H1 (cell line): Measurements from ENCODE around the gene SGMS1. TPM values are rescaled to one million over a fixed set of nuclear protein-coding genes. Genes with fewer than 3 reads are reported as not detected.

Experiments used
- CTCF ChIA-PET: fragments of 300-600 bp; sonication (Branson Sonifier 250); formaldehyde crosslinking; loops from one replicate; lab custom pipeline; 2021; ENCODE audit not compliant: partially characterized antibody; lab: Charles Lee
- POLR2A ChIA-PET: fragments of 300-600 bp; sonication (Branson Sonifier 250); formaldehyde crosslinking; loops from one replicate; lab custom pipeline; 2021; ENCODE audit warnings: inconsistent platforms; ENCODE audit not compliant: partially characterized antibody; lab: Charles Lee
- DNase-seq, 2 experiments: peaks; one replicate each; pipeline versions ENCODE4 v3.0.0 to v3.0.0-alpha.2; 2010 to 2022; ENCODE audit warnings: low spot score in 2 of 2, low read depth in 1 of 2, mixed read lengths in 1 of 2
- FAIRE-seq: peaks from 2 replicates; lab custom pipeline; 2011; peaks lifted over from hg19 to GRCh38; lab: Jason Lieb, UNC
- H2AFZ ChIP-seq: 2 replicates; pipeline ENCODE4 v1.8.1; 2012; ENCODE audit warnings: low read length, inconsistent platforms
- H2AK5ac ChIP-seq: 2 replicates; pipeline ENCODE4 v1.6.1; 2013; ENCODE audit warnings: low read depth, low read length
- H2BK120ac ChIP-seq: replicated peaks from 2 replicates; pipeline ENCODE3; 2013; ENCODE audit warnings: low read depth, low read length, inconsistent platforms
- H2BK12ac ChIP-seq: 2 replicates; pipeline ENCODE4 v1.6.1; 2013; ENCODE audit warnings: low read depth, low read length
- H2BK15ac ChIP-seq: 2 replicates; pipeline ENCODE4 v1.6.1; 2013; ENCODE audit warnings: low read length
- H2BK20ac ChIP-seq: 2 replicates; pipeline ENCODE4 v1.6.1; 2013; ENCODE audit warnings: low read length
- H2BK5ac ChIP-seq: 2 replicates; pipeline ENCODE4 v1.6.1; 2013; ENCODE audit warnings: low read depth, low read length
- H3K14ac ChIP-seq: 2 replicates; pipeline ENCODE4 v1.6.1; 2013; ENCODE audit warnings: inconsistent platforms; ENCODE audit not compliant: insufficient read length
- H3K18ac ChIP-seq: 2 replicates; pipeline ENCODE4 v1.6.1; 2013; ENCODE audit warnings: low read length; ENCODE audit errors: extremely low read depth
- H3K23ac ChIP-seq: 2 replicates; pipeline ENCODE4 v1.6.1; 2013; ENCODE audit warnings: inconsistent platforms; ENCODE audit not compliant: insufficient read length
- H3K23me2 ChIP-seq: 2 replicates; pipeline ENCODE4 v1.6.1; 2013; ENCODE audit warnings: low read depth, low read length
- H3K27ac ChIP-seq: 2 replicates; pipeline ENCODE4 v1.6.1; 2011; ENCODE audit warnings: low read depth, low read length, inconsistent platforms
- H3K27me3 ChIP-seq, 4 experiments: replicated peaks in 1 of 4; 1 replicate in 1 of 4; 2 replicates in 3 of 4; pipeline versions ENCODE4 v1.6.1 to v1.8.1; 2011 to 2013; ENCODE audit warnings: low read length in 3 of 4, mild to moderate bottlenecking in 3 of 4, inconsistent platforms in 2 of 4, mixed read lengths in 2 of 4, moderate library complexity in 1 of 4; ENCODE audit not compliant: control insufficient read depth in 3 of 4, insufficient read depth in 3 of 4; ENCODE audit errors: extremely low read depth in 1 of 4
- H3K36me3 ChIP-seq, 4 experiments: 2 replicates each; pipeline versions ENCODE4 v1.6.1 to v1.8.1; 2011 to 2013; ENCODE audit warnings: mild to moderate bottlenecking in 4 of 4, low read length in 3 of 4, moderate library complexity in 2 of 4, control low read depth in 1 of 4, inconsistent platforms in 1 of 4; ENCODE audit not compliant: insufficient read depth in 4 of 4, control insufficient read depth in 2 of 4
- H3K4ac ChIP-seq: replicated peaks from 2 replicates; pipeline ENCODE3; 2013; ENCODE audit warnings: low read length, low read depth, mixed read lengths, inconsistent platforms; ENCODE audit not compliant: insufficient read length
- H3K4me1 ChIP-seq, 4 experiments: replicated peaks in 1 of 4; 1 replicate in 1 of 4; 2 replicates in 3 of 4; pipeline versions ENCODE4 v1.6.1 to v1.8.1; 2011 to 2013; ENCODE audit warnings: low read length in 3 of 4, inconsistent platforms in 2 of 4, mixed read lengths in 1 of 4; ENCODE audit not compliant: insufficient read depth in 4 of 4, control insufficient read depth in 3 of 4
- H3K4me2 ChIP-seq, 2 experiments: 2 replicates each; pipeline versions ENCODE4 v1.6.1 to v1.8.1; 2011 to 2013; ENCODE audit warnings: low read depth in 2 of 2, low read length in 2 of 2, control low read depth in 1 of 2, inconsistent platforms in 1 of 2, mild to moderate bottlenecking in 1 of 2; ENCODE audit not compliant: insufficient read depth in 1 of 2
- H3K4me3 ChIP-seq, 4 experiments: fragments of 200-600, 300-600 bp in 1 of 4; sonication (generic), shearing (Covaris generic), sonication (Bioruptor Twin) in 1 of 4; 2 replicates each; pipeline versions ENCODE4 v1.5.1 to v1.8.1; 2011 to 2016; ENCODE audit warnings: low read length in 4 of 4, low read depth in 3 of 4, control low read depth in 2 of 4, inconsistent platforms in 2 of 4, mild to moderate bottlenecking in 2 of 4, mixed read lengths in 1 of 4, moderate library complexity in 1 of 4; ENCODE audit not compliant: insufficient read depth in 2 of 4; ENCODE audit errors: extremely low read depth in 1 of 4
- H3K56ac ChIP-seq: replicated peaks from 2 replicates; pipeline ENCODE3; 2013; ENCODE audit warnings: low read depth, mild to moderate bottlenecking, mixed read lengths, low read length, inconsistent platforms; ENCODE audit not compliant: insufficient read length
- H3K79me1 ChIP-seq: 2 replicates; pipeline ENCODE4 v1.6.1; 2013; ENCODE audit warnings: low read depth, low read length, control low read depth
- H3K79me2 ChIP-seq, 2 experiments: 2 replicates each; pipeline versions ENCODE4 v1.6.1 to v1.8.1; 2012 to 2013; ENCODE audit warnings: low read length in 2 of 2, mild to moderate bottlenecking in 2 of 2, inconsistent platforms in 1 of 2; ENCODE audit not compliant: insufficient read depth in 2 of 2, control insufficient read depth in 1 of 2
- H3K9ac ChIP-seq, 4 experiments: replicated peaks in 1 of 4; 1 replicate in 1 of 4; 2 replicates in 3 of 4; pipeline versions ENCODE4 v1.6.1 to v1.8.1; 2011 to 2013; ENCODE audit warnings: low read depth in 3 of 4, low read length in 3 of 4, control low read depth in 2 of 4, mild to moderate bottlenecking in 2 of 4, moderate library complexity in 2 of 4, inconsistent platforms in 1 of 4; ENCODE audit errors: extremely low read depth in 1 of 4
- H3K9me3 ChIP-seq, 2 experiments: 2 replicates each; pipeline versions ENCODE4 v1.6.1 to v1.8.1; 2012 to 2013; ENCODE audit warnings: mild to moderate bottlenecking in 2 of 2, moderate library complexity in 2 of 2, control low read depth in 1 of 2, inconsistent platforms in 1 of 2, low read depth in 1 of 2, low read length in 1 of 2, mixed read lengths in 1 of 2; ENCODE audit not compliant: insufficient read depth in 2 of 2
- H4K20me1 ChIP-seq, 2 experiments: replicated peaks in 1 of 2; 2 replicates each; pipeline versions ENCODE3 to v1.8.1; 2011 to 2013; ENCODE audit warnings: inconsistent platforms in 2 of 2, low read length in 2 of 2, mild to moderate bottlenecking in 1 of 2; ENCODE audit not compliant: insufficient read depth in 2 of 2, control insufficient read depth in 1 of 2
- H4K5ac ChIP-seq: 2 replicates; pipeline ENCODE4 v1.6.1; 2013; ENCODE audit warnings: low read length, low read depth, mixed read lengths, inconsistent platforms; ENCODE audit not compliant: insufficient read length
- H4K8ac ChIP-seq: 2 replicates; pipeline ENCODE4 v1.8.0; 2013; ENCODE audit warnings: mild to moderate bottlenecking, moderate library complexity, low read length, inconsistent platforms; ENCODE audit not compliant: insufficient read depth; ENCODE audit errors: extremely low read depth
- H4K91ac ChIP-seq: replicated peaks from 2 replicates; pipeline ENCODE3; 2013; ENCODE audit warnings: low read length, mixed read lengths, inconsistent platforms; ENCODE audit not compliant: insufficient read length
- KDM4A ChIP-seq: IDR thresholded peaks from one replicate; pipeline ENCODE4 v1.7.1; 2012; ENCODE audit warnings: low read depth, mild to moderate bottlenecking, moderate library complexity, low read length, inconsistent platforms; ENCODE audit not compliant: severe bottlenecking
- WGBS, 2 experiments: shearing (Covaris generic) in 1 of 2; methylation state at CpG; one replicate each; pipeline versions ENCODE4 v1.1.6 to v1.1.7; 2013 to 2015; ENCODE audit warnings: low lambda C conversion rate in 2 of 2, mixed read lengths in 2 of 2, inconsistent platforms in 1 of 2, low coverage in 1 of 2, missing lambda C conversion rate in 1 of 2; ENCODE audit not compliant: insufficient replicate concordance in 2 of 2, insufficient coverage in 1 of 2, insufficient read length in 1 of 2; ENCODE audit errors: extremely low coverage in 1 of 2, missing lambda C conversion rate in 1 of 2; 5-methylcytosine and 5-hydroxymethylcytosine counted together
- polyA plus RNA-seq, 7 experiments: library from polyadenylated mRNA; depleted of rRNA in 3 of 7; stranded (reverse) in 5 of 7; unstranded in 2 of 7; fragments of >200 nt in 5 of 7; fragments of 200-250 nt in 2 of 7; gene quantifications; 1 replicate in 5 of 7; 2 replicates in 1 of 7; 4 replicates in 1 of 7; pipeline versions ENCODE4 v1.2.1 to v1.2.3, GENCODE V29; 2011 to 2013; ENCODE audit warnings: missing spikeins in 2 of 7, mixed read lengths in 2 of 7
- total RNA-seq: library from RNA; stranded (reverse); fragmentation: NEBNext Ultra II Directional; extraction: Animal tissue kit (Norgen Biotek cat#: 25700); gene quantifications from 2 replicates; pipeline ENCODE4 v1.2.1, GENCODE V29; 2021

SGMS1 gene
- total and polyA plus RNA-seq, 2 of the 8 experiments (the other 6 are each of a cell fraction or from before 2014, with no cell fraction given) = 6.0 to 15.6 TPM

DNA sequence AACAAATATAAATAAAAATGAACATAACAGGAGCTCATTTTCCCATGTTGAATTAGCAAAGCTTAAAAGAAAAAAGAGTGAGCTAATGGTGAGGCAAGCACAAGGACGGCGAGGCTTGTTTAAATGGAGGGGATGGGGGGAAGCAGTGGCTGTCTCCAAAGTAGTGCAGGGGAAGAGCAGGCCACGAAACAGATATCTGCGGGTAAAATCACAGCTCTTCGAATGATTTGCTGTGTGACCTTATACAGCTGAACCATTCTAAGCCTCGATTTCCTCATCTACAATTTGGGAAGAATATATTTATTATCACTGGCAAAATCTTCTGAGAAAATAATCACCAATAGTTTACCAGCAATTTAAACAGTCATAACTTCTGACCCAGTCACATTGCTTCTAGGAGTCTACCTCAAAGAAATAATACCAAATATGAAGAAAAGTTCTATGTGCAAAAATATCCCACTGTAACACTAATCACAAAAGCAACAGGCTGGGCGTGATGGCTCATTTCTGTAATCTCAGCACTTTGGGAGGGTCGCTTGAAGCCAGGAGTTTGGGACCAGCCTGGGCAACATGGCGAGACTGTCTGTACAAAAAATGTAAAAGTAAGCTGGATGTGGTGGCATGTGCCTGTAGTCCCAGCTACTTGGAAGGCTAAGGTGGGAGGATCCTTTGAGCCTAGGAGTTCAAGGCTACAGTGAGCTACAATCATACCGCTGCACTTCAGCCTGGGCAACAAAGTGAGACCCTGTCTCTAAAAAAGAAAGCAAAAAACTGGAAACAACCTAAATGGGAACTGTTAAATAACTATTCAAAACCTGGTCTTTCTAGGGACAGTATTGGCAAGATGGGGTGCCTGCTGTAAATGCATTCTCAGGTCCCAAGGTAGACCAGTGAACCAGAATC lies 309.3 kb downstream of the SGMS1 start:
- Histone ChIP-seq H3K23ac (no peak overlapping the region), H3K79me1 (no peaks in the 10 kb centered on the region), H3K4me3 (no peak overlapping the region), H3K36me3 (peaks cover 0 to 1% (median 0%) of the 10 kb centered on the region in 4 experiments; a peak in 1 of 8 replicates), H3K9ac (no peak overlapping the region), H2AK5ac (no peak overlapping the region), H2AFZ (no peak overlapping the region), H3K56ac (no peak overlapping the region), H3K79me2 (no peaks in the 10 kb centered on the region), H2BK5ac (no peak overlapping the region), H3K14ac (no peak overlapping the region), H3K4me1 (no peaks in the 10 kb centered on the region), H4K8ac (no peak overlapping the region), H3K27me3 (no peaks in the 10 kb centered on the region), H2BK20ac (no peak overlapping the region), H2BK120ac (no peak overlapping the region), H3K18ac (no peak overlapping the region), H3K4ac (no peak overlapping the region), H4K20me1 (no peaks in the 10 kb centered on the region), H4K91ac (no peak overlapping the region), H2BK12ac (no peak overlapping the region), H3K27ac (no peak overlapping the region), H3K23me2 (no peaks in the 10 kb centered on the region), H3K9me3 (no peaks in the 10 kb centered on the region), H3K4me2 (no peak overlapping the region), H2BK15ac (no peak overlapping the region), H4K5ac (no peak overlapping the region)
- ChIA-PET POLR2A (no interaction called here), CTCF (interaction anchor here (0.6 to 2.1 kb wide), 8 partner anchors 9 to 156 kb away, joined by 3 to 7 read pairs (median 3); no protein-coding TSS in a partner anchor)
- WGBS, 2 experiments = 91% methylated on average over 10 of the region's 10 CpGs; no CpG with 5 or more reads in 1 of the 2 experiments
- FAIRE-seq (no peak), DNase-seq (no peak)
- no peak for TF ChIP-seq KDM4A
